ENCODE results near the gene SLMAP. TPM values are rescaled to one million over a fixed set of nuclear protein-coding genes. Genes with fewer than 3 reads are reported as not detected.

SLMAP gene
- total and polyA plus RNA-seq, 2 of the 13 experiments (the other 11 are each of a cell fraction or from before 2014, with no cell fraction given): 24.0 to 48.3 TPM

- TF ChIP-seq, protein P1, sequence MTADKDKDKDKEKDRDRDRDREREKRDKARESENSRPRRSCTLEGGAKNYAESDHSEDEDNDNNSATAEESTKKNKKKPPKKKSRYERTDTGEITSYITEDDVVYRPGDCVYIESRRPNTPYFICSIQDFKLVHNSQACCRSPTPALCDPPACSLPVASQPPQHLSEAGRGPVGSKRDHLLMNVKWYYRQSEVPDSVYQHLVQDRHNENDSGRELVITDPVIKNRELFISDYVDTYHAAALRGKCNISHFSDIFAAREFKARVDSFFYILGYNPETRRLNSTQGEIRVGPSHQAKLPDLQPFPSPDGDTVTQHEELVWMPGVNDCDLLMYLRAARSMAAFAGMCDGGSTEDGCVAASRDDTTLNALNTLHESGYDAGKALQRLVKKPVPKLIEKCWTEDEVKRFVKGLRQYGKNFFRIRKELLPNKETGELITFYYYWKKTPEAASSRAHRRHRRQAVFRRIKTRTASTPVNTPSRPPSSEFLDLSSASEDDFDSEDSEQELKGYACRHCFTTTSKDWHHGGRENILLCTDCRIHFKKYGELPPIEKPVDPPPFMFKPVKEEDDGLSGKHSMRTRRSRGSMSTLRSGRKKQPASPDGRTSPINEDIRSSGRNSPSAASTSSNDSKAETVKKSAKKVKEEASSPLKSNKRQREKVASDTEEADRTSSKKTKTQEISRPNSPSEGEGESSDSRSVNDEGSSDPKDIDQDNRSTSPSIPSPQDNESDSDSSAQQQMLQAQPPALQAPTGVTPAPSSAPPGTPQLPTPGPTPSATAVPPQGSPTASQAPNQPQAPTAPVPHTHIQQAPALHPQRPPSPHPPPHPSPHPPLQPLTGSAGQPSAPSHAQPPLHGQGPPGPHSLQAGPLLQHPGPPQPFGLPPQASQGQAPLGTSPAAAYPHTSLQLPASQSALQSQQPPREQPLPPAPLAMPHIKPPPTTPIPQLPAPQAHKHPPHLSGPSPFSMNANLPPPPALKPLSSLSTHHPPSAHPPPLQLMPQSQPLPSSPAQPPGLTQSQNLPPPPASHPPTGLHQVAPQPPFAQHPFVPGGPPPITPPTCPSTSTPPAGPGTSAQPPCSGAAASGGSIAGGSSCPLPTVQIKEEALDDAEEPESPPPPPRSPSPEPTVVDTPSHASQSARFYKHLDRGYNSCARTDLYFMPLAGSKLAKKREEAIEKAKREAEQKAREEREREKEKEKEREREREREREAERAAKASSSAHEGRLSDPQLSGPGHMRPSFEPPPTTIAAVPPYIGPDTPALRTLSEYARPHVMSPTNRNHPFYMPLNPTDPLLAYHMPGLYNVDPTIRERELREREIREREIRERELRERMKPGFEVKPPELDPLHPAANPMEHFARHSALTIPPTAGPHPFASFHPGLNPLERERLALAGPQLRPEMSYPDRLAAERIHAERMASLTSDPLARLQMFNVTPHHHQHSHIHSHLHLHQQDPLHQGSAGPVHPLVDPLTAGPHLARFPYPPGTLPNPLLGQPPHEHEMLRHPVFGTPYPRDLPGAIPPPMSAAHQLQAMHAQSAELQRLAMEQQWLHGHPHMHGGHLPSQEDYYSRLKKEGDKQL (CRISPR knock-in tag; IDR thresholded peaks at IDR 0.05; ENCODE audit: low read depth): no peak
- TF ChIP-seq TBL1XR1 (IDR thresholded peaks at IDR 0.05; ENCODE audit: borderline replicate concordance, low read length, partially characterized antibody) (no peak), ZNF337 (CRISPR knock-in tag; IDR thresholded peaks at IDR 0.05; ENCODE audit: borderline replicate concordance, low read depth) (0 out of 2 replicates have a peak, but pooled peaks have one; percentile 63), HINFP (CRISPR knock-in tag; IDR thresholded peaks at IDR 0.05; ENCODE audit: low read depth) (no peak), THAP9 (CRISPR knock-in tag; IDR thresholded peaks at IDR 0.05; ENCODE audit: borderline replicate concordance) (no peak), ZNF230 (CRISPR knock-in tag; IDR thresholded peaks at IDR 0.05) (no peak), MZF1 (CRISPR knock-in tag; IDR thresholded peaks at IDR 0.05; ENCODE audit: borderline replicate concordance) (no peak), STAT5B (CRISPR knock-in tag; IDR thresholded peaks at IDR 0.05) (no peak), KDM4B (CRISPR knock-in tag; IDR thresholded peaks at IDR 0.05) (no peak), ZNF263 (CRISPR knock-in tag; IDR thresholded peaks at IDR 0.05) (no peak), ZNF367 (CRISPR knock-in tag; IDR thresholded peaks at IDR 0.05; ENCODE audit: borderline replicate concordance) (no peak), IRX3 (CRISPR knock-in tag; IDR thresholded peaks at IDR 0.05; ENCODE audit: borderline replicate concordance, low read depth) (no peak), SAP130 (CRISPR knock-in tag; IDR thresholded peaks at IDR 0.05; ENCODE audit: low read depth) (peak; percentile 31; the same call in 1 of the 2 replicates), BCL6 (CRISPR knock-in tag; IDR thresholded peaks at IDR 0.05) (no peak), ZNF180 (CRISPR knock-in tag; IDR thresholded peaks at IDR 0.05; ENCODE audit: borderline replicate concordance, low read depth) (no peak), SALL2 (CRISPR knock-in tag; IDR thresholded peaks at IDR 0.05) (no peak)
These were observed 192.1 kb downstream of the SLMAP start (continued) for GRCh38 chr3:57948080-57948671.
